Adrenal gland (tissue), 5 donors: ENCODE results near the gene ZNF41.

ENCODE experiments used
- POLR2A ChIP-seq, 2 donors: fragments of 450-650 bp; IDR thresholded peaks; one replicate each; pipeline ENCODE4 v1.6.1; 2017; ENCODE audit warnings: antibody characterized with exemption in 2 of 2, mild to moderate bottlenecking in 2 of 2, moderate library complexity in 1 of 2
- TF ChIP-seq, protein P1 (sequence below), 6 experiments: fragments of 450-650 bp in 4 of 6; fragments of 200-600 bp in 2 of 6; sonication (generic) in 1 of 6; IDR thresholded peaks; 1 replicate in 5 of 6; 2 replicates in 1 of 6; pipeline versions ENCODE4 v1.5.1 to v1.8.0; 2016 to 2021; ENCODE audit warnings: antibody characterized with exemption in 6 of 6, mild to moderate bottlenecking in 2 of 6, moderate library complexity in 1 of 6
- donor health status: DM: no; HTN: no; CAD: no.

DNA sequence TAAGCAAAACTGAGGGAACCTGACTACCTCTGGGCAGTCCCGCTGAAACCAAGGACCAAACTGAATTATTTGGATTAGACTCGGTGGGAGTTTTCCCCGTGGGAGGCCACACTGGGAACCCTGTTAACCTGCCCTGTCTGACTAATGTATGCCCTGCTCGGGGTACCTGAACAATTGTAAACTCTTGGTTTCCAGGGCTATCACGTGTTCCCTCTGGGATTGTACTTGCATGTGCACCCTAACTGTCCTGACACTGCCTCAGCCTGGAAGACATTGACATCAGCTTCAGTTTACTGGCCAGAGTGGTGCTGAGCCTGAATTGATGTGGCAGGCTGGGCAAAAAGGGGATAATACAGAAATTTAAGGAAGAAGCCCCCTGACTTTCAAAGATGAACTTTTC lies 20.1 kb upstream of the ZNF41 start:
- TF ChIP-seq, protein P1, sequence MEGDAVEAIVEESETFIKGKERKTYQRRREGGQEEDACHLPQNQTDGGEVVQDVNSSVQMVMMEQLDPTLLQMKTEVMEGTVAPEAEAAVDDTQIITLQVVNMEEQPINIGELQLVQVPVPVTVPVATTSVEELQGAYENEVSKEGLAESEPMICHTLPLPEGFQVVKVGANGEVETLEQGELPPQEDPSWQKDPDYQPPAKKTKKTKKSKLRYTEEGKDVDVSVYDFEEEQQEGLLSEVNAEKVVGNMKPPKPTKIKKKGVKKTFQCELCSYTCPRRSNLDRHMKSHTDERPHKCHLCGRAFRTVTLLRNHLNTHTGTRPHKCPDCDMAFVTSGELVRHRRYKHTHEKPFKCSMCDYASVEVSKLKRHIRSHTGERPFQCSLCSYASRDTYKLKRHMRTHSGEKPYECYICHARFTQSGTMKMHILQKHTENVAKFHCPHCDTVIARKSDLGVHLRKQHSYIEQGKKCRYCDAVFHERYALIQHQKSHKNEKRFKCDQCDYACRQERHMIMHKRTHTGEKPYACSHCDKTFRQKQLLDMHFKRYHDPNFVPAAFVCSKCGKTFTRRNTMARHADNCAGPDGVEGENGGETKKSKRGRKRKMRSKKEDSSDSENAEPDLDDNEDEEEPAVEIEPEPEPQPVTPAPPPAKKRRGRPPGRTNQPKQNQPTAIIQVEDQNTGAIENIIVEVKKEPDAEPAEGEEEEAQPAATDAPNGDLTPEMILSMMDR (IDR thresholded peaks at IDR 0.05) = no peak
- TF ChIP-seq POLR2A (IDR thresholded peaks at IDR 0.05) = no peak
